IMR-90 (cell line): ENCODE data around the gene PPA2. TPM values are rescaled to one million over a fixed set of nuclear protein-coding genes. Genes with fewer than 3 reads are reported as not detected.

Experiments used
- ATAC-seq: fragments of 200-7000 bp; cut with Tn5 transposase; 2 replicates; pipeline ENCODE4 v1.9.1; 2020; ENCODE audit warnings: low read depth, mild to moderate bottlenecking, moderate library complexity
- BruUV-seq: library from RNA; stranded (reverse); fragments of 400-500 nt; replicated peaks from 2 replicates; lab custom pipeline; 2021; lab: Mats Ljungman, UMichigan
- CTCF ChIA-PET: fragments of 300-600 bp; formaldehyde crosslinking; extraction: SDS; loops from one replicate; lab custom pipeline; 2021; ENCODE audit warnings: antibody characterized with exemption; lab: Yijun Ruan, JAX
- POLR2A ChIA-PET: fragments of 300-600 bp; sonication (Branson Sonifier 250); formaldehyde crosslinking; loops from one replicate; lab custom pipeline; 2022; ENCODE audit warnings: antibody characterized with exemption; ENCODE audit not compliant: unreplicated experiment; lab: Charles Lee
- DNase-seq: peaks from one replicate; pipeline ENCODE4 v3.0.0; 2013
- H2AFZ ChIP-seq: replicated peaks from 2 replicates; pipeline ENCODE3; 2013; ENCODE audit warnings: low read length, mild to moderate bottlenecking; ENCODE audit not compliant: poor library complexity
- H2AK5ac ChIP-seq: 2 replicates; pipeline ENCODE4 v1.6.1; 2013; ENCODE audit warnings: low read depth, low read length, inconsistent platforms
- H2AK9ac ChIP-seq: replicated peaks from 2 replicates; pipeline ENCODE3; 2013; ENCODE audit warnings: mild to moderate bottlenecking, low read depth, low read length, moderate library complexity; ENCODE audit not compliant: poor library complexity
- H2BK120ac ChIP-seq: 2 replicates; pipeline ENCODE4 v1.6.1; 2013; ENCODE audit warnings: low read depth, low read length, inconsistent platforms
- H2BK15ac ChIP-seq: 3 replicates; pipeline ENCODE4 v1.6.1; 2013; ENCODE audit warnings: low read depth, low read length, inconsistent platforms
- H2BK20ac ChIP-seq: 2 replicates; pipeline ENCODE4 v1.6.1; 2013; ENCODE audit warnings: low read depth, mild to moderate bottlenecking, inconsistent platforms, low read length, moderate library complexity
- H2BK5ac ChIP-seq: 2 replicates; pipeline ENCODE4 v1.6.1; 2013; ENCODE audit warnings: mild to moderate bottlenecking, low read depth, low read length, inconsistent platforms; ENCODE audit not compliant: poor library complexity, severe bottlenecking
- H3K14ac ChIP-seq: replicated peaks from 2 replicates; pipeline ENCODE4 v1.6.1; 2013; ENCODE audit warnings: low read depth, low read length, inconsistent platforms
- H3K18ac ChIP-seq: 2 replicates; pipeline ENCODE4 v1.6.1; 2013; ENCODE audit warnings: low read depth, low read length, control low read depth
- H3K23ac ChIP-seq: 2 replicates; pipeline ENCODE4 v1.6.1; 2013; ENCODE audit warnings: low read depth, low read length, inconsistent platforms
- H3K27ac ChIP-seq: 2 replicates; pipeline ENCODE4 v1.5.1; 2013; ENCODE audit warnings: mild to moderate bottlenecking, control low read depth, low read length; ENCODE audit not compliant: insufficient read depth
- H3K27me3 ChIP-seq: 2 replicates; pipeline ENCODE4 v1.6.1; 2013; ENCODE audit warnings: low read length; ENCODE audit not compliant: control insufficient read depth, insufficient read depth
- H3K36me3 ChIP-seq: 2 replicates; pipeline ENCODE4 v1.6.1; 2013; ENCODE audit warnings: low read length, mixed read lengths; ENCODE audit not compliant: control insufficient read depth, insufficient read depth
- H3K4ac ChIP-seq: 2 replicates; pipeline ENCODE4 v1.6.1; 2013; ENCODE audit warnings: low read depth, low read length, inconsistent platforms
- H3K4me1 ChIP-seq: 2 replicates; pipeline ENCODE4 v1.6.1; 2013; ENCODE audit warnings: low read length, mixed read lengths; ENCODE audit not compliant: control insufficient read depth, insufficient read depth
- H3K4me2 ChIP-seq: 2 replicates; pipeline ENCODE4 v1.6.1; 2013; ENCODE audit warnings: low read depth, mild to moderate bottlenecking, control low read depth, low read length, moderate library complexity
- H3K4me3 ChIP-seq: 2 replicates; pipeline ENCODE4 v1.5.1; 2013; ENCODE audit warnings: low read depth, mild to moderate bottlenecking, control low read depth, low read length, moderate library complexity; ENCODE audit not compliant: insufficient read depth
- H3K56ac ChIP-seq: 2 replicates; pipeline ENCODE4 v1.6.1; 2013; ENCODE audit warnings: low read length, inconsistent platforms; ENCODE audit not compliant: insufficient read depth; ENCODE audit errors: extremely low read depth
- H3K79me1 ChIP-seq, 2 experiments: 2 replicates each; pipeline ENCODE4 v1.6.1; 2013; ENCODE audit warnings: low read length in 2 of 2, inconsistent platforms in 1 of 2, low read depth in 1 of 2
- H3K9ac ChIP-seq: 2 replicates; pipeline ENCODE4 v1.6.1; 2013; ENCODE audit warnings: low read depth, low read length, control low read depth
- H3K9me1 ChIP-seq: 2 replicates; pipeline ENCODE4 v1.6.1; 2013; ENCODE audit warnings: low read length, inconsistent platforms; ENCODE audit not compliant: insufficient read depth
- H3K9me3 ChIP-seq: 2 replicates; pipeline ENCODE4 v1.6.1; 2013; ENCODE audit warnings: low read length; ENCODE audit not compliant: control insufficient read depth, insufficient read depth
- H4K20me1 ChIP-seq: 2 replicates; pipeline ENCODE4 v1.6.1; 2013; ENCODE audit warnings: low read length, inconsistent platforms; ENCODE audit not compliant: insufficient read depth
- H4K5ac ChIP-seq: 2 replicates; pipeline ENCODE4 v1.6.1; 2013; ENCODE audit warnings: mild to moderate bottlenecking, low read depth, low read length, control low read depth
- H4K8ac ChIP-seq, 2 experiments: 2 replicates each; pipeline ENCODE4 v1.6.1; 2013; ENCODE audit warnings: low read depth in 2 of 2, low read length in 2 of 2, control low read depth in 1 of 2, inconsistent platforms in 1 of 2
- H4K91ac ChIP-seq: 2 replicates; pipeline ENCODE4 v1.6.1; 2013; ENCODE audit warnings: low read depth, low read length, inconsistent platforms; ENCODE audit not compliant: insufficient read depth
- BHLHE40 ChIP-seq: fragments of 150-350 bp; IDR thresholded peaks from 2 replicates; pipeline ENCODE4 v1.6.1; 2016; ENCODE audit warnings: mild to moderate bottlenecking, low read depth, low read length
- ELK1 ChIP-seq: fragments of 150-350 bp; IDR thresholded peaks from 2 replicates; pipeline ENCODE4 v1.6.1; 2016; ENCODE audit warnings: low read depth, mild to moderate bottlenecking, low read length, moderate library complexity, borderline replicate concordance
- MXI1 ChIP-seq: IDR thresholded peaks from 2 replicates; pipeline ENCODE4 v1.6.1; 2012; ENCODE audit warnings: low read depth, mild to moderate bottlenecking, low read length, moderate library complexity, borderline replicate concordance
- POLR2A ChIP-seq: IDR thresholded peaks from 2 replicates; pipeline ENCODE4 v1.6.1; 2012; ENCODE audit warnings: mild to moderate bottlenecking, low read depth, low read length
- SMC3 ChIP-seq: fragments of 150-350 bp; IDR thresholded peaks from 2 replicates; pipeline ENCODE4 v1.6.1; 2016; ENCODE audit warnings: low read depth, mild to moderate bottlenecking, antibody characterized with exemption, low read length, moderate library complexity
- WGBS, 2 experiments: methylation state at CpG; one replicate each; pipeline versions ENCODE4 v1.1.5 to v1.1.7; 2013; ENCODE audit warnings: missing lambda C conversion rate in 2 of 2; ENCODE audit not compliant: insufficient read length in 1 of 2; ENCODE audit errors: extremely low coverage in 2 of 2; 5-methylcytosine and 5-hydroxymethylcytosine counted together
- dilution Hi-C: fragments of 300-500 bp; cut with HindIII; formaldehyde crosslinking; loops from one replicate; pipeline ENCODE4 v1.14.3; 2018; ENCODE audit warnings: low sequenced_read_pairs; ENCODE audit not compliant: unreplicated experiment
- in situ Hi-C: fragments of 300-500 bp; cut with MboI; formaldehyde crosslinking; loops from 3 replicates; pipeline ENCODE4 v1.14.3; 2019; ENCODE audit warnings: low sequenced_read_pairs, inconsistent platforms, mixed read lengths
- intact Hi-C: fragments of 100-400 bp; cut with micrococcal nuclease; formaldehyde crosslinking; loops from 2 replicates; pipeline ENCODE4 v1.10.0; 2022
- polyA plus RNA-seq, 3 experiments: library from polyadenylated mRNA; depleted of rRNA; stranded (reverse); fragments of >200 nt; gene quantifications; 2 replicates each; pipeline ENCODE4 v1.2.3, GENCODE V29; 2012; ENCODE audit warnings: low replicate concordance in 1 of 3
- total RNA-seq: library from RNA; depleted of rRNA; stranded (reverse); fragments of >200 nt; gene quantifications from 2 replicates; pipeline ENCODE4 v1.2.3, GENCODE V29; 2012

Gene PPA2
- total and polyA plus RNA-seq, 2 of the 4 experiments (the other 2 are of a cell fraction): 43.1 to 52.5 TPM

GRCh38 chr4:105387466-105387865 is 86.4 kb downstream of the PPA2 start:
- POLR2A ChIA-PET: no interaction called here
- Histone ChIP-seq H3K4me2 (no peak overlapping the region), H3K56ac (no peak overlapping the region), H3K4me3 (no peak overlapping the region), H3K9me1 (peaks cover 3% of the 10 kb centered on the region; the same call in 1 of the 2 replicates), H3K4ac (no peak overlapping the region), H2BK15ac (no peak overlapping the region), H3K18ac (no peak overlapping the region), H2BK5ac (no peak overlapping the region), H2AK9ac (no peak overlapping the region), H2BK120ac (no peak overlapping the region), H4K20me1 (no peaks in the 10 kb centered on the region), H3K79me1 (no peaks in the 10 kb centered on the region), H3K23ac (no peak overlapping the region), H2BK20ac (no peak overlapping the region), H3K14ac (no peak overlapping the region), H4K8ac (no peak overlapping the region), H3K9ac (no peak overlapping the region), H4K5ac (no peak overlapping the region), H3K27me3 (no peaks in the 10 kb centered on the region), H4K91ac (no peak overlapping the region), H3K27ac (no peak overlapping the region), H3K9me3 (no peaks in the 10 kb centered on the region), H2AFZ (no peak overlapping the region), H3K36me3 (peaks cover 4% of the 10 kb centered on the region; the same call in 1 of the 2 replicates), H3K4me1 (no peaks in the 10 kb centered on the region), H2AK5ac (no peak overlapping the region)
- WGBS, 2 experiments: no CpG with 5 or more reads among the region's 5 CpGs
- CTCF ChIA-PET: no interaction called here
- intact Hi-C loops (loop anchor here (2.0 kb wide), 1 partner anchor 15 kb away; no protein-coding TSS in a partner anchor), dilution Hi-C loops (no loop called here), in situ Hi-C loops (no loop called here)
- ATAC-seq: no peak
- TF ChIP-seq BHLHE40: no peak
- no peak for TF ChIP-seq ELK1
- TF ChIP-seq SMC3: no peak
- no peak for TF ChIP-seq MXI1
- no peak for TF ChIP-seq POLR2A
- no TSS peak for BruUV-seq
- DNase-seq: peak; percentile 23
